KMS-11 (cell line): Measurements from ENCODE around the gene STK32C.

Experiments used
- H2AFZ ChIP-seq: fragments of 200-600 bp; sonication (generic); 2 replicates; pipeline ENCODE4 v1.6.1; 2016; ENCODE audit warnings: antibody characterized with exemption, mixed run types, low read depth
- H3K27ac ChIP-seq: fragments of 200-600 bp; sonication (generic); 2 replicates; pipeline ENCODE4 v1.6.1; 2016; ENCODE audit warnings: mild to moderate bottlenecking, mixed run types
- H3K27me3 ChIP-seq: fragments of 200-600 bp; sonication (generic); 2 replicates; pipeline ENCODE4 v1.6.1; 2017; ENCODE audit warnings: mild to moderate bottlenecking, low read depth, mixed run types, moderate library complexity; ENCODE audit not compliant: insufficient read depth
- H3K36me3 ChIP-seq: fragments of 200-600 bp; sonication (generic); 2 replicates; pipeline ENCODE4 v1.6.1; 2017; ENCODE audit warnings: mild to moderate bottlenecking, mixed run types; ENCODE audit not compliant: insufficient read depth
- H3K4me1 ChIP-seq: fragments of 200-600 bp; sonication (generic); 2 replicates; pipeline ENCODE4 v1.6.1; 2016; ENCODE audit warnings: mild to moderate bottlenecking, low read depth, mixed run types; ENCODE audit not compliant: poor library complexity, severe bottlenecking
- H3K4me2 ChIP-seq: fragments of 200-600 bp; sonication (generic); 2 replicates; pipeline ENCODE4 v1.7.0; 2016; ENCODE audit warnings: mild to moderate bottlenecking, mixed run types
- H3K4me3 ChIP-seq: fragments of 200-600 bp; sonication (generic); IDR thresholded peaks from 2 replicates; pipeline ENCODE4 v1.6.1; 2017; ENCODE audit warnings: low read depth, low read length, mixed read lengths; ENCODE audit not compliant: insufficient read depth
- H3K79me2 ChIP-seq: fragments of 200-600 bp; sonication (generic); 2 replicates; pipeline ENCODE4 v1.6.1; 2016; ENCODE audit warnings: low read depth, mixed run types; ENCODE audit not compliant: insufficient read depth
- H3K9ac ChIP-seq: fragments of 200-600 bp; sonication (generic); 2 replicates; pipeline ENCODE4 v1.6.1; 2016; ENCODE audit warnings: mild to moderate bottlenecking, mixed run types
- H4K20me1 ChIP-seq: fragments of 200-600 bp; sonication (generic); 2 replicates; pipeline ENCODE4 v1.6.1; 2016; ENCODE audit warnings: mild to moderate bottlenecking, mixed run types; ENCODE audit not compliant: insufficient read depth
- TF ChIP-seq, protein P1 (sequence below): fragments of 200-600 bp; sonication (generic); conservative IDR thresholded peaks from 2 replicates; pipeline ENCODE4 v1.6.1; 2017; ENCODE audit warnings: low read depth, mild to moderate bottlenecking, antibody characterized with exemption, low read length, moderate library complexity, mixed read lengths

STK32C gene

DNA sequence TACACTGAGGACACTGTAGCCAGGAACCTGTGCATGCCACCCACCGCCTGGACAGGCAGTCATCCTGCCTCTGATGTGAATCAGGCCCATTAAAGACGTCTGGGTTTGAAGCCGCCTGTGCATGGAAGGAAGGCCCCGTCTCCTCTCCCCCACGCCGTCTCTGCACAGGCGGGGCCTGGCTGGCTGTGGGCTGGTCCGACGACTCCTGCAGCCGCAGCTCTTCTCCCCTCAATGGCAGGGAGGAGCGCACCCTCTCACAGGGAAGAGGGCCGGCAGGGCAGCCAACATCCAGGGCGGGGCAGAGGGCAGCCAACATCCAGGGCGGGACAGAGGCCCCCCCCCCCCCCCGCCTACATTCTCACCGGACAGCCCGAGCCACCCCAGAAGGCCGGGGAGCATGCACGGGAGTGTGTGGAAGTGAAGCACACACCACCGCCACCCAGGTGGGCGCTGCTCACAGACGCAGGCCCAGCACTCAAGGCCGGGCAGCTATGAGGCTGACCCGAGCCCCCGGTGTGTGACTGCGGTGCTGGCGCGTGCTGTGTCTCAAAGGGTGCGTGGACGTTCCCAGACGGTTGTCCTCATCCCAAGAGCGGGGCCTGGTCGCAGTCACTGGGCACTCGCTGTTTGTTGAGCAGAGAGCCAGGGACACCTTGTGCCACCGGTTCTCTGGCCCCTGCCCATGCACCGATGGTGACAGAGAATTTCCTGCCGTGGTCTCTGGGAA is 101.9 kb downstream of the STK32C start:
- peaks cover 9% of the 10 kb centered on the region; the same call in 1 of the 2 replicates for H3K27me3 ChIP-seq
- TF ChIP-seq, protein P1, sequence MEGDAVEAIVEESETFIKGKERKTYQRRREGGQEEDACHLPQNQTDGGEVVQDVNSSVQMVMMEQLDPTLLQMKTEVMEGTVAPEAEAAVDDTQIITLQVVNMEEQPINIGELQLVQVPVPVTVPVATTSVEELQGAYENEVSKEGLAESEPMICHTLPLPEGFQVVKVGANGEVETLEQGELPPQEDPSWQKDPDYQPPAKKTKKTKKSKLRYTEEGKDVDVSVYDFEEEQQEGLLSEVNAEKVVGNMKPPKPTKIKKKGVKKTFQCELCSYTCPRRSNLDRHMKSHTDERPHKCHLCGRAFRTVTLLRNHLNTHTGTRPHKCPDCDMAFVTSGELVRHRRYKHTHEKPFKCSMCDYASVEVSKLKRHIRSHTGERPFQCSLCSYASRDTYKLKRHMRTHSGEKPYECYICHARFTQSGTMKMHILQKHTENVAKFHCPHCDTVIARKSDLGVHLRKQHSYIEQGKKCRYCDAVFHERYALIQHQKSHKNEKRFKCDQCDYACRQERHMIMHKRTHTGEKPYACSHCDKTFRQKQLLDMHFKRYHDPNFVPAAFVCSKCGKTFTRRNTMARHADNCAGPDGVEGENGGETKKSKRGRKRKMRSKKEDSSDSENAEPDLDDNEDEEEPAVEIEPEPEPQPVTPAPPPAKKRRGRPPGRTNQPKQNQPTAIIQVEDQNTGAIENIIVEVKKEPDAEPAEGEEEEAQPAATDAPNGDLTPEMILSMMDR, result no peak

DNA sequence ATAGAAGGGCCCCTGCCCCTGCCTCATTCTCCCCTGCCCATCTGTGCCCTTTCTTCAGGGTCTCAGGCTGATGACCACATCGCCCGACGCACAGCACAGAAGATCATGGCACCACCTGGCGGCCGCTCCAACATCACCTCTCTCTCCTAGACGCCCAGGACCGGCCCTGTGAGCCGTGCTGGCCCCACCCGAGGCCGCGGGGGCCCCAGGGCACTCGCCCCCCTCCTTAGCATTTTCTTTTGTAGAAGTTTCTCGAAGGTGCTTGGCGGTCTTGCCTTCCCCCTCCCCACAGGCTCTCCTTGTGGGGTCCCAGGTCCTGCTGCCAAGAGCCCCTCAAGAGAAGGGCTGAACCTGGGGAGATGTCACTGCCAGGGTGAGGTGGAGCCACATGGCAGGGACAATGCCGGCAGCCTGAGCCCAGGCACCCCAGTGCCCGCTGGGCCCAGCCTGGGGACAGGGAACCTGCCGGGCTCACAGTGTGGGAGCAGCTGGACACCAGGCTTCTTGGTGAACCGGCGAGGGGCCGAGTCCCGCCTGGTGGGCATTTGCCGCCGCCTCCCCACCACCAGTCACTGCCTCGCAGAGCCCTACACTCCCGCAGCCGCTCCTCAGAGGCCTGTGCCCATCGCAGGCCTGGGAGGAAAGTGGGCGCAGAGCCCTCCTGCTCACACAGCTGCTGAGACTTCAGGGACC is 102.8 kb downstream of the STK32C start:
- TF ChIP-seq, protein P1, result no peak
- Histone ChIP-seq H3K27me3 (peaks cover 9% of the 10 kb centered on the region; the same call in 1 of the 2 replicates), H3K36me3 (no peaks in the 10 kb centered on the region), H2AFZ (no peak overlapping the region), H3K79me2 (no peaks in the 10 kb centered on the region), H4K20me1 (no peaks in the 10 kb centered on the region), H3K4me3 (no peak overlapping the region), H3K4me2 (no peak overlapping the region), H3K27ac (no peak overlapping the region), H3K4me1 (no peaks in the 10 kb centered on the region), H3K9ac (no peak overlapping the region)

More for the DNA sequence above, 101.9 kb downstream of the STK32C start:
- Histone ChIP-seq H4K20me1 (no peaks in the 10 kb centered on the region), H2AFZ (no peak overlapping the region), H3K4me2 (no peak overlapping the region), H3K9ac (no peak overlapping the region), H3K36me3 (no peaks in the 10 kb centered on the region), H3K4me3 (no peak overlapping the region), H3K27ac (no peak overlapping the region), H3K79me2 (no peaks in the 10 kb centered on the region), H3K4me1 (no peaks in the 10 kb centered on the region)

DNA sequence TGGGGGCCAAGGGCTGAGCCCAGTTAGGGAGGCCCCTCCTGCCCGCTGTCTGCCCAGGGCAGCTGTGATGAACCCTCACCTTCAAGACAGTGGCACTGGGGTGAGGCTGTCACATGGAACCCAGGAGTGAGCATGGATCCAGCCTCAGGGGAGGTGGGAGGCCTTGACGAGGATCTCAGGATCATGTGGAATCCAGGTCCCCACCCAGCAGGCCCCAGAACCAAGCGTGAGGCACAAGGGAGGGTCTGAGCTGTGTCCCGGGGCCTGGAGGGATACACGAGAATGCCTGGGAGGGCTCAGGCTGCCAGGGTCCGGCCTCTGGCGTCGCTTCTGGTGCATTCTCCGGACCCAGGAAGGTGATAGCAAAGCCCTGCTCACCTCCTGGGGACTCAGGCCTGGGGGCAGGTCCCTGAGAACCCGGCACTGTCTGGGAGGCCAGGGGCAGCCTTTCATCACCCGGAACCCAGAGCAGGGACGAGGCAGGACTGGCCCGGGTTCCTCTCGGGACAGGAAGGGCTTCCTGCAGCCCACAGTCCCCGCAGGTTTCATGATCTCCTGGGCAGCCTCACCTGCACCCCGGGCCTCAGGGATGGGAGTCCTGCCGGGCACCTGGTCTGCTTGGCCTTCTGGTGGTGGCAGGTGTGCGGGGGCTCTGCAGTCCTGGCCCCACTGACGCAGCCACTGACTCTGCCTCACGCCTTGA is 103.5 kb downstream of the STK32C start:
- no peaks in the 10 kb centered on the region for H4K20me1 ChIP-seq
- H2AFZ ChIP-seq, result no peak overlapping the region
- no peak overlapping the region for H3K4me3 ChIP-seq
- H3K4me1 ChIP-seq, result no peaks in the 10 kb centered on the region
- H3K27me3 ChIP-seq, result peaks cover 9% of the 10 kb centered on the region; the same call in 1 of the 2 replicates
- TF ChIP-seq, protein P1, result no peak
- H3K36me3 ChIP-seq, result no peaks in the 10 kb centered on the region
- H3K79me2 ChIP-seq, result no peaks in the 10 kb centered on the region
- H3K9ac ChIP-seq, result no peak overlapping the region
- H3K4me2 ChIP-seq, result no peak overlapping the region
- no peak overlapping the region for H3K27ac ChIP-seq

DNA sequence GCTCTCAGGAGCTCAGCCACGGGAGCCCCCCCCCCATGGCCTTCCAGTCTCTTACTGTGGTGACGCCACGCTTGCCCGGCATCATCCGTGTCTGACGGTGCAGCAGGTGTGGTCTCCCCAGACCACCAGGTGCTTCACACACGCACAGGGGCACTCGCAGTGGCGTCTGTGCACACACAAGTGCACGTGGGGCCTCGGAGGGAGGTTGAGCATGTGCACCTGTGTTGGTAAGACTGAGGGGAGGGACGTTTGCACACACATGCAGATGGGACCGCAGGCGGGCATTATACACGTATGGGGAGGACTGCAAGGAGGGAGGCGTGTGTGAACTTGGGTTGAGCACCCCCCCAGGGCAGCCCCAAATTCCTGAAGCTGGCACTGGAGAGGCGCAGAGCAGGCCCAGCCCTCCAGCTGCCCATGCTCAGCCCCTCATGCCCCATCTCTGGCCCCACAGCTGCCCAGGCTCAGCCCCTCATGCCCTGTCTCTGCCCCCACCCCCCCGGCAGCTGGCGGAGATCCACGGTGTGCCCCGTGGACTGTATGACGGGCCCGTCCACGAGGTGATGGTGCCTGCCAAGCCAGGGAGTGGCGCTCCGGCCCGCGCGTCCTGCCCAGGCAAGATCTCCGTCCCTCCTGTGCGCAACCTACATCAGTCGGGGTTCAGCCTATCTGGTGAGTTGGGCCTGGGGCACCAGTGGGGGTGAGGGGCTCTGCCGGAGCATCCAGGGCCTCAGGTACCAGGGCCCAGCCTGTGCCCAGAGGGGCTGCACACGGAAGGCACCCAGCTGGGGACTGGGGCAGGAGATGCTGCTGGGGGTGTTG is 104.3 kb downstream of the STK32C start:
- Histone ChIP-seq H3K4me2 (no peak overlapping the region), H3K27ac (no peak overlapping the region), H3K36me3 (no peaks in the 10 kb centered on the region), H3K4me3 (no peak overlapping the region), H4K20me1 (no peaks in the 10 kb centered on the region), H3K27me3 (peaks cover 7% of the 10 kb centered on the region; the same call in 1 of the 2 replicates), H3K4me1 (no peaks in the 10 kb centered on the region), H3K9ac (no peak overlapping the region), H3K79me2 (no peaks in the 10 kb centered on the region), H2AFZ (no peak overlapping the region)
- TF ChIP-seq, protein P1, result no peak
